ENCODE results near the gene NT5C2. TPM values are rescaled to one million over a fixed set of nuclear protein-coding genes. Genes with fewer than 3 reads are reported as not detected.

The NT5C2 gene
- total and polyA plus RNA-seq, 2 of the 4 experiments (the other 2 are of a cell fraction), result 60.0 to 65.1 TPM

DNA sequence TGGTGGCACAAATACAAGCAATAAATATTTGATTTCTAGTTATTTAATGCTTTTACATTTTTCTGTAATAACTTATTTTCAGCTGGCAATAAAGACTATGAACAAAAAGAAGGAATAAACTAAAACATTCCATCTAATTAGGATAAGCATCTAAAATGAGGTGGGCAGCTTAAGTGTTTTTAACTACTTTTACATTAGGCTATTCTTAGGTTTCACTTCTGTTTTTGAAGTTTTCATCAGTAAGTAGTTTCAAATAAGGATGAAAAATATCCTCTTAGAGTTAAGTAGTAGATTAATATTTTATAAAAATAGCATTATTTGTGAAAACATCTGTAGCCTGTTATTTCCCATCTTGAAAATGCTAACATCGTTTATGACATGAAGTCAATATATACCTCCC is 15.9 kb downstream of the NT5C2 start:
- H4K8ac ChIP-seq (ENCODE audit: low read depth in 2 of 2, low read length in 2 of 2), result no peak overlapping the region
- no peak for ATAC-seq (ENCODE audit: low read depth)
- POLR2A ChIA-PET (ENCODE audit: unreplicated experiment), result interaction anchor here (0.6 kb wide), 1 partner anchor 8 kb away, joined by 5 read pairs; no protein-coding TSS in a partner anchor
- no peak overlapping the region for H2BK5ac ChIP-seq (ENCODE audit: low read depth, low read length, poor library complexity, severe bottlenecking)
- no CpG with 5 or more reads among the region's 1 CpG for WGBS, 2 experiments (ENCODE audit: extremely low coverage in 2 of 2, insufficient read length in 1 of 2)
- H3K18ac ChIP-seq (ENCODE audit: low read depth, low read length), result no peak overlapping the region
- H2BK20ac ChIP-seq (ENCODE audit: low read depth, low read length), result no peak overlapping the region
- H3K4me2 ChIP-seq (ENCODE audit: low read depth, low read length), result no peak overlapping the region
- no peaks in the 10 kb centered on the region for H3K4me1 ChIP-seq (ENCODE audit: control insufficient read depth, insufficient read depth, low read length)
- H2AK5ac ChIP-seq (ENCODE audit: low read depth, low read length), result no peak overlapping the region
- H3K9me1 ChIP-seq (ENCODE audit: insufficient read depth, low read length), result peaks cover 18% of the 10 kb centered on the region; the same call in 1 of the 2 replicates
- no peak overlapping the region for H3K56ac ChIP-seq (ENCODE audit: extremely low read depth, insufficient read depth, low read length)
- H4K5ac ChIP-seq (ENCODE audit: low read depth, low read length), result no peak overlapping the region
- no peak overlapping the region for H2BK15ac ChIP-seq (ENCODE audit: low read depth, low read length)
- no peak for DNase-seq
- no peak overlapping the region for H2BK120ac ChIP-seq (ENCODE audit: low read depth, low read length)
- CTCF ChIA-PET, result interaction anchor here (0.6 kb wide), 1 partner anchor 11 kb away, joined by 6 read pairs; no protein-coding TSS in a partner anchor
- no peak overlapping the region for H3K23ac ChIP-seq (ENCODE audit: low read depth, low read length)
- no peak overlapping the region for H2AFZ ChIP-seq (replicated peaks; ENCODE audit: low read length, poor library complexity)
- peaks cover 28 to 67% of the 10 kb centered on the region in 2 experiments for H3K79me1 ChIP-seq (ENCODE audit: low read depth in 1 of 2, low read length in 2 of 2)
- no peak overlapping the region for H3K14ac ChIP-seq (replicated peaks; ENCODE audit: low read depth, low read length)
- no peaks in the 10 kb centered on the region for H3K27me3 ChIP-seq (ENCODE audit: control insufficient read depth, insufficient read depth, low read length)
- BruUV-seq (replicated peaks), result no TSS peak
- in situ Hi-C loops (cut with MboI; ENCODE audit: low sequenced_read_pairs), result no loop called here
- H2AK9ac ChIP-seq (replicated peaks; ENCODE audit: low read depth, low read length, poor library complexity), result no peak overlapping the region
- no peak overlapping the region for H3K4me3 ChIP-seq (ENCODE audit: insufficient read depth, low read depth, low read length)
- peaks cover 44% of the 10 kb centered on the region for H3K36me3 ChIP-seq (ENCODE audit: control insufficient read depth, insufficient read depth, low read length)
- no peak overlapping the region for H3K9ac ChIP-seq (ENCODE audit: low read depth, low read length)
- intact Hi-C loops (cut with micrococcal nuclease), result no loop called here
- H4K91ac ChIP-seq (ENCODE audit: insufficient read depth, low read depth, low read length), result no peak overlapping the region
- no peak overlapping the region for H3K4ac ChIP-seq (ENCODE audit: low read depth, low read length)
- no peak for TF ChIP-seq FOS (IDR thresholded peaks at IDR 0.05; ENCODE audit: low read depth, low read length)
- no peak for TF ChIP-seq RCOR1 (IDR thresholded peaks at IDR 0.05; ENCODE audit: insufficient replicate concordance, low read length)
- TF ChIP-seq MAZ (IDR thresholded peaks at IDR 0.05; ENCODE audit: borderline replicate concordance, low read depth, low read length), result no peak
- no peak for TF ChIP-seq MXI1 (IDR thresholded peaks at IDR 0.05; ENCODE audit: borderline replicate concordance, low read depth, low read length)
- TF ChIP-seq, protein P1, sequence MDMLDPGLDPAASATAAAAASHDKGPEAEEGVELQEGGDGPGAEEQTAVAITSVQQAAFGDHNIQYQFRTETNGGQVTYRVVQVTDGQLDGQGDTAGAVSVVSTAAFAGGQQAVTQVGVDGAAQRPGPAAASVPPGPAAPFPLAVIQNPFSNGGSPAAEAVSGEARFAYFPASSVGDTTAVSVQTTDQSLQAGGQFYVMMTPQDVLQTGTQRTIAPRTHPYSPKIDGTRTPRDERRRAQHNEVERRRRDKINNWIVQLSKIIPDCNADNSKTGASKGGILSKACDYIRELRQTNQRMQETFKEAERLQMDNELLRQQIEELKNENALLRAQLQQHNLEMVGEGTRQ (IDR thresholded peaks at IDR 0.05; ENCODE audit: low read depth, low read length), result no peak
- TF ChIP-seq, protein P2, sequence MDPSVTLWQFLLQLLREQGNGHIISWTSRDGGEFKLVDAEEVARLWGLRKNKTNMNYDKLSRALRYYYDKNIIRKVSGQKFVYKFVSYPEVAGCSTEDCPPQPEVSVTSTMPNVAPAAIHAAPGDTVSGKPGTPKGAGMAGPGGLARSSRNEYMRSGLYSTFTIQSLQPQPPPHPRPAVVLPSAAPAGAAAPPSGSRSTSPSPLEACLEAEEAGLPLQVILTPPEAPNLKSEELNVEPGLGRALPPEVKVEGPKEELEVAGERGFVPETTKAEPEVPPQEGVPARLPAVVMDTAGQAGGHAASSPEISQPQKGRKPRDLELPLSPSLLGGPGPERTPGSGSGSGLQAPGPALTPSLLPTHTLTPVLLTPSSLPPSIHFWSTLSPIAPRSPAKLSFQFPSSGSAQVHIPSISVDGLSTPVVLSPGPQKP (IDR thresholded peaks at IDR 0.05; ENCODE audit: borderline replicate concordance, low read depth, low read length), result no peak
- TF ChIP-seq POLR2A (IDR thresholded peaks at IDR 0.05; ENCODE audit: low read depth, low read length), result no peak
- TF ChIP-seq RAD21 (IDR thresholded peaks at IDR 0.05; ENCODE audit: low read length), result no peak
- no peak for TF ChIP-seq MAFK (IDR thresholded peaks at IDR 0.05; ENCODE audit: low read depth, low read length)
- TF ChIP-seq RFX5 (IDR thresholded peaks at IDR 0.05; ENCODE audit: low read depth, low read length), result no peak
- TF ChIP-seq BHLHE40 (IDR thresholded peaks at IDR 0.05; ENCODE audit: low read depth, low read length), result no peak
- no peak for TF ChIP-seq NFE2L2 (IDR thresholded peaks at IDR 0.05; ENCODE audit: low read depth, low read length)
- no peak for TF ChIP-seq SMC3 (IDR thresholded peaks at IDR 0.05; ENCODE audit: low read depth, low read length)
- no peak for TF ChIP-seq CTCF (conservative IDR thresholded peaks at IDR 0.05; ENCODE audit: low read depth, low read length)
- TF ChIP-seq CHD1 (IDR thresholded peaks at IDR 0.05; ENCODE audit: low read depth, low read length), result no peak
- TF ChIP-seq CEBPB (IDR thresholded peaks at IDR 0.05; ENCODE audit: low read depth, low read length), result no peak
- no peak overlapping the region for H3K27ac ChIP-seq (ENCODE audit: insufficient read depth, low read length)
- peaks cover 36% of the 10 kb centered on the region for H4K20me1 ChIP-seq (ENCODE audit: insufficient read depth, low read length)
- dilution Hi-C loops (cut with HindIII; ENCODE audit: low sequenced_read_pairs, unreplicated experiment), result no loop called here
- no peaks in the 10 kb centered on the region for H3K9me3 ChIP-seq (ENCODE audit: control insufficient read depth, insufficient read depth, low read length)

Data from IMR-90 (cell line).